Activated CD8-positive, alpha-beta memory T cell treated with anti-CD3 and anti-CD28 coated beads for 48 hours (primary cell): ENCODE results near the gene TGIF2.
A peak's percentile ranks its signal among the peaks of the same experiment; 100 is the strongest.
"Not testable (repeated sequence)": the region's sequence is repeated elsewhere in the genome, so short reads cannot be mapped to it uniquely, and the experiment has no call there.

ENCODE experiments used
- DNase-seq, 3 experiments: peaks; one replicate each; pipeline ENCODE4 v3.0.0-alpha.2; 2020; ENCODE audit warnings: low read depth in 2 of 3, low spot score in 2 of 3

Gene TGIF2

GRCh38 chr20:36546111-36546736 lies 27.2 kb upstream of the TGIF2 start:
- no peak for DNase-seq

DNA sequence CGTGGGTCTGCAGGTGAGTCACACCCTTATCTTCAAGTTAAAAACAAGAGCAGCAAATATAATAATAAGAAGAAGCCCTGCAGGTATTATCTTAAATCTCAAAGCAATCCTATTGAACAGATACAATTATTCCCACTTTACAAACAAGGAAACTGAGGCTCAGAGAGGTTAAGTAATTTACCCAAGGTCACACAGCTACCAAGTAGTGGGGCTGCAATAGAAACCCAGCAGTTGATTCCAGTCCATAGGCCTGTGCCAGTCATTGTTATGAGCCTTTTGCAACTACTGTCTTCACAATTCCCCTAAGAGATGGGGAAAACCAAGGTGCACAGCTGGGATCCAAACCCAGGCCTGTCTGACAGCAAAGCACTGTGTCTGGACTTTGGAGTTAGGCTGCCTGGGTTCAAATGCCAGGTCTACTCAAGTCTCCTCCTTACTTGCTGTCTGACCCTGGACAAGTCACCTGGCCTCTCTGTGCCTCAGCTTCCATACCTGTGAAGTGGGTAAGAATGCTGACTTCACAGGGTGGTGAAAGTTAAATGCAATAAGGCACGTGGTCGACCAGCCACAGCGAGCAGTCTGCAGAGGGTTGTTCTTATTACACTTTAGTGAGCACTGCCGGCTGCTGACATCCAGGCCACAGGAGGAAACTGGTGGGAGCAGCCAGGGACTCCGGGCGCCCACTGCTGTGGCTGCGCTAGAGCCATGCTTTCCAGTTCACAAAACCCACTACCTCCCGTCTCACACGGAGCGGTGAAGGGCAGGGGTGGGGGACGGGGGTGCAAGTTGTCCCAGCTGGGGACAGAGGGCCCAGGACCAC lies 26.0 kb upstream of the TGIF2 start:
- DNase-seq = no peak

DNA sequence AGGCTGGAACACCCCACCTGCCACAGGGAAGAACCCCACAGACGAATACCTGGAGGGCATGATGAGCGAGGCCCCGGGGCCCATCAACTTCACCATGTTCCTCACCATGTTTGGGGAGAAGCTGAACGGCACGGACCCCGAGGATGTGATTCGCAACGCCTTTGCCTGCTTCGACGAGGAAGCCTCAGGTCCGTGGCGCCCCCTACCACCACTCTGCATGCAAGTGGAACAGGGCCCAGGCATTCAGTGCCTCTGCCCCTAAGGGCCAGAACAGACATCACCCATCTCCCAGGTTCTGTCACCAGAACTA lies 25.4 kb upstream of the TGIF2 start:
- no peak for DNase-seq

DNA sequence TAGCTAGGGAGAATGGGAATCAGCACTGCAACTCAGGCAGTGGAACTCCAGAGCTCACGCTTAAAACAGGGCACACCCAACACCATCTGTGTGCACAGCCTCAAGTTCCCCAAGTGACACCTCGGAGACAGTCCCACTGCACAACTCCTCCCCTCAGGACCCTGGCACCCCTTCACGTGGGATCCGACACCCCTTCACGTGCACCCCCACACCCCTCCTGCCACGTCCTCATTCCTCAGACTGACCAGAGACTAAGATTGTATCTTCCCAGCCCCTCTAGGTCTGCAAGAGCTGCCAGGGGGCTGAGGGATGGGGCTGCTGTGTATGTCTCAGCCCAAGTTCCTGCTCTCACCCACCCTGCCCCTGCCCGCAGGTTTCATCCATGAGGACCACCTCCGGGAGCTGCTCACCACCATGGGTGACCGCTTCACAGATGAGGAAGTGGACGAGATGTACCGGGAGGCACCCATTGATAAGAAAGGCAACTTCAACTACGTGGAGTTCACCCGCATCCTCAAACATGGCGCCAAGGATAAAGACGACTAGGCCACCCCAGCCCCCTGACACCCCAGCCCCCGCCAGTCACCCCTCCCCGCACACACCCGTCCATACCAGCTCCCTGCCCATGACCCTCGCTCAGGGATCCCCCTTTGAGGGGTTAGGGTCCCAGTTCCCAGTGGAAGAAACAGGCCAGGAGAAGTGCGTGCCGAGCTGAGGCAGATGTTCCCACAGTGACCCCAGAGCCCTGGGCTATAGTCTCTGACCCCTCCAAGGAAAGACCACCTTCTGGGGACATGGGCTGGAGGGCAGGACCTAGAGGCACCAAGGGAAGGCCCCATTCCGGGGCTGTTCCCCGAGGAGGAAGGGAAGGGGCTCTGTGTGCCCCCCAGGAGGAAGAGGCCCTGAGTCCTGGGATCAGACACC lies 24.4 kb upstream of the TGIF2 start:
- DNase-seq = no peak

- no peak for DNase-seq
Observed at GRCh38 chr20:36549628-36549941, 23.8 kb upstream of the TGIF2 start.

DNA sequence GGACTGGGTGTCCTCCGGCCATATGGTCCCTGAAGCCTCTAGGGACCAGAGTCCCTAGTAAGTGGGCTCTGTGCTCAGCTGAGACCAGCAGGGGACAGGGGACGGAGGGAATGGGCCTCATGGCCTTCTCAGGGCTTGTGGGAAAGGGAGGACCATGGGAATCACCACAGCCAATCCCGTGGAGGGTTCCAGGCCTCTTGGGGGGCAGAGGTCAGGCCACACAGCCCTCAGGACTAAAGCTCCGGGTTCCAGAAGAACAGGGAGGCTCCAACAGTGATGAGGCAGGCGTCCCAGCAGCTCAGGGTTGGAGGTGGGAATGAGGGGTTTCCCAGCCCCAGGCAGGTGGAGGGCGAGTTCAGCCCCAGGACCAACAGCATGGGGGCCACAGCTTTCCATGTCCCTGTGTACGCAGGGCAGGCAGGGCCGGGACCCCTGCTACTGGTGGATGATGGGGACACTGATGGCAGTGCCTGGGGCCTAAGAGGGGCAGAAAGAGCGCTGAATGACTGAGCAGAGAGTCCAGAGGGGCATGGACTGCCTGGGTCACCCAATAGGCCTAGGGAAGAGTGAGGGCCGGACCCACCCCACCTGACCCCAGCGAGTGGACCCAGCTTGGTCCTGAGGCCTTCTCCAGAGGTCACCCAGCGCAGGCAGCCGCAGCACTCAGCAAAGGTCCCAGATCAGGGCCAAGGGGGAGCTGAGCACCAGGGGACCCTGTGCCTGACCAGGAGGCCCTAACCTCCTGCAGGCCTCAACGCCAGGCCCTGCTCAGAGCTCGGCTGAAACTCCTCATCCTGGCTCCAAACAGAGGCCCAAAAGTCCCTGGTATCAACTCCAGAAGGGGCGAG lies 23.2 kb upstream of the TGIF2 start:
- DNase-seq = no peak

- no peak for DNase-seq
Observed at GRCh38 chr20:36550790-36551299, 22.6 kb upstream of the TGIF2 start.

GRCh38 chr20:36555248-36555647 lies 18.1 kb upstream of the TGIF2 start:
- no peak for DNase-seq

GRCh38 chr20:36562724-36563123 lies 10.7 kb upstream of the TGIF2 start:
- no peak for DNase-seq

- DNase-seq = no peak
Observed at GRCh38 chr20:36563374-36563773, 10.0 kb upstream of the TGIF2 start.

DNA sequence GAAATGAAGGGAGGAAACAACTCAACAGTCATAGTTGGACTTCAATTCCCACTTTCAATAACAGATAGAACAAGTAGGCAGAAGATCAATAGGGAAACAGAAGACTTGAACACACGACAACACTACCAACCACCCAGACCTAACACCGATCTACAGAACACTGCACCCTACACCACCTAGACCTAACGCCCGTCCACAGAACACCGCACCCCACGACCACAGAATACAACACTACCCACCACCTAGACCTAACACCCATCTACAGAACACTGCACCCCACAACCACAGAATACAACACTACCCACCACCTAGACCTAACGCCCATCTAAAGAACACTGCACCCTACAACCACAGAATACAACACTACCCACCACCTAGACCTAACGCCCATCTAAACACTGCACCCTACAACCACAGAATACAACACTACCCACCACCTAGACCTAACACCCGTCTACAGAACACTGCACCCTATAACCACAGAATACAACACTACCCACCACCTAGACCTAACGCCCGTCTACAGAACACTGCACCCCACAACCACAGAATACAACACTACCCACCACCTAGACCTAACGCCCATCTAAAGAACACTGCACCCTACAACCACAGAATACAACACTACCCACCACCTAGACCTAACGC lies 9.2 kb upstream of the TGIF2 start:
- DNase-seq = not testable (repeated sequence)

- not testable (repeated sequence) for DNase-seq
Observed at GRCh38 chr20:36564726-36565121, 8.7 kb upstream of the TGIF2 start.

DNA sequence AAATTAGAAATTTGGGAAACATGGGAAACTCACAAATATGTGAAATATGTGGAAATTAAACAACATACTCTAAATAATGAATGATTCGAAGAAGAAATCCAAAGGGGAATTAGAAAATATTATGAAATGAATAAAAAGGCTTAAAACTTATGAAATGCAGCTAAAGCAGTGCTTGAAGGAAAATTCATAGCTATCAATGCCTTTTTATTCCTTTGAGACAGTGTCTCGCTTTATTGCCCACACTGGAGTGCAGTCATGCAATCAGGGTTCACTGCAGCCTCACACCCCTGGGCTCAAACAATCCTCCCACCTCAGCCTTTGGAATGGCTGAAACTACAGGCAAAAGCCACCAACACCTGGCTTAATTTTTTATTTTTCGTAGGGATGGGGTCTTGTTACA lies 7.9 kb upstream of the TGIF2 start:
- no peak for DNase-seq

- no peak for DNase-seq
Observed at GRCh38 chr20:36569847-36570429, 3.5 kb upstream of the TGIF2 start.

DNA sequence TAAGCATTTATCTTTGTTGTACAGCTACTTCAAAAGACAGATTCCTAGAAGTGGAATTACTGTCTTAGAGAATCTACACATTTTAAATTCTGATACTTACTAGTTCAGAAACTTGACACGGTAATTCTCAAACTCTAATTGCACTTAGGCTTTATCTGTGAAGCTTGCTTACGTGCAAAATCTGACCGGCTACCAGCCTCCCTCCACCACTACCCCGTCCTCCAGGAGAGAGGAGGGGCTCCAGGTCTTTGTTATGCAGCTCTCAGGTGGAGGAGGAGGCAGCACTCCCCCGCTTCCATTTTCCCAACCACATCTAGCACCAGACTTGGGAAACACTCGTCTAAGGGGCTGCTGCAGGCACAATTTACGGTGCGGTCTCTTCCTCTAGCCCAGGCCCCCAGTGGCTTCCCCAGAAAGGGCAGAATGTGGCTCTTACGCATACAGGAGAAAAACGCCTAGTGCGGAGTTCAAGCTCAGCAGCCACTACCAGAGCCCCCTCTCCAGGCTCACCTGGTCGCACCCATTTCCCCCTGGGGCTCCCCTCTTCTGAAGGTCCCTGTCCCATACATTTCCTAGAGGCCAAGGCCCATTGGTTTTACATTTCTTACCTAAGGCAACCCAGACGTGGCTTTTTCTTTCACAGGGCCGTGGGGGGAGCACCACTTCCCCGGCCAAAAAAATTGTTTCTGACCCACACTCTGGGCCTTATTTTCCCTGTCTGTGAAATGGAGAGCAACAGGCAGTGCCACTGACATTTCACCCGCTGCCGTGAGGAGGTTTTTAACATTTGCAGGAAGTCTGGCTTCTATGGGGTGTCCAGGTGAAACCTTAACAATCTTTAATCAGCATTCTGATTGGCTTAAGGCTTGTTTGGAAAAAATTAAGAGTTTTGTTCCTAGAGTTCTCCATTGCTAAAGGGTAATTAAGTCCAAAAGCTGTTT lies 1.6 kb upstream of the TGIF2 start:
- DNase-seq = no peak

- peak in 2 of 3 experiments; percentile 33 to 55 for DNase-seq
Observed at GRCh38 chr20:36572701-36573102, 695 bp upstream of the TGIF2 start.

DNA sequence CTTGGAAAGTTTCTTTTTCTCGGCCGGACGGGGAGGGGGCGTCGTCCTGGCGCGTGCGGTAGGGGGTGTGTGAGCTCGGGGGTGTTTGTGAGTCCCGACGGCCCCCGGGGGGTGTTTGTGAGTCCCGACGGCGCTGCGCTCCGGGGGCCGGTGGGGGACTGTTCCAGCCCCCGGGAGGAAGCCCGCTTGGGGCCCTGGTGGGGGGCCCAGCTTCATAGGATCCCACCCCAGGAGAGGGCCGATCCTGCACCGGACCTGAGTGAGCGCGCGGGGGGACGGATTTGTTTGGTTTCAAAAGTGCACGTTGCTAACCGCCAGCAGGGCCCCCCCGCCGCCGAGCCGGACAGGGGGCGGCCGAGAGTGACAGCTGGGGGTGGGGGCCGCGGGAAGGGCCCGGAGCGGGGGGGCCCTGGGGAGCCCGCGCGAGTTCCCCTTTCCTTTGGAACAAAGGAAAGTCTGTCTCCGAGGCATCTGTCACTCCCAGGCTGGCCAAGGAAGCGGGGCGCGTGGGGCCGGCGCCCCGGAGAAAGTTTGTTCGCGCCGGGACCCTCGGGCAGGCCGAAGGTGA lies 485 bp downstream of the TGIF2 start:
- DNase-seq = no peak

DNA sequence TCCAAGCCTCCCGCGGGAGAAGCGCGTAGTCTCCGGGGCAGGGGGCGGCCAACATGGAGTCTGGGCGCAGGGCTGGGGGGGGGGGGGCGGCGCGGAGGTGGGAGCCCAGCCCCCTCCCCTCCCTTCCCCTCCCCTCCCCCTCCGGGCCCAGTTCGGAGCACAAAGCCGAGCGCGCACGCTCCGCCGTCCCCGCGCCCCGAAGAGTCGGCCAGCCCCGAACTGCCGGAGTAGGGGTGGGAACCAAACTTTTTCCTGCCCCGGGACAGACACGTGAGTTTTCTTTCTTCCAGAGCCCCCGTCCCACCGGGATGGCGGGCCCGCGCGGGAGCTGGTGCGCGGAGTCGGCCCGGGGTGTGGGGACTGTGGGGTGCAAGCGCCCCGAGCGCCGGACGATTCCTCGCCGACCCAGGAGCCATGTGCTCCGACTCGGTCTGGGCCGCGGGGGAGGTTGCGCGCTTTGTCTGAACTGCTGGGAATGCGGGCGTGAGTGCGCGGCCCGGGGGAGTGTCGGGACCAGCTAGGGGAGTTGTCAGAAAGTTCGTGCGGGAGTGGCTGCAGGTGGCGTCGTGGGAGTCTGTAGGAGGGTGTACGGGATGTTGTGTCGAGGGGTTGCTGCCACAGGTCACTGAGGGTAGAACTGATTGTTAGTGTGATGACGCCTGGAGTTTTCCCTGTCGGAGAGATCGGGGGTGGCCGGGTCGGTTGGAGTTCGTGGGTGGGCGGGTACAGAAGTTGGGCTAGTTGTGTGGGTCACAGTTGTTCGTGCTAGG lies 1.2 kb downstream of the TGIF2 start:
- DNase-seq = peak in 1 of 3 experiments; percentile 31
